Right cardiac atrium (tissue), 5 donors: ENCODE results near the gene C8A. TPM values are rescaled to one million over a fixed set of nuclear protein-coding genes. Genes with fewer than 3 reads are reported as not detected.

Source experiments
- ATAC-seq, 2 donors: fragments of 200-7000 bp; cut with Tn5 transposase; one replicate each; pipeline versions ENCODE4 v1.8.0 to v1.9.1; 2020; ENCODE audit warnings: moderate library complexity in 2 of 2, mild to moderate bottlenecking in 1 of 2
- DNase-seq, 3 donors: peaks; one replicate each; pipeline ENCODE4 v3.0.0-alpha.2; 2020
- H3K27ac ChIP-seq: one replicate; pipeline ENCODE4 v1.5.1; 2013; ENCODE audit warnings: mild to moderate bottlenecking, low read length, control low read depth, moderate library complexity
- H3K27me3 ChIP-seq: one replicate; pipeline ENCODE4 v1.6.1; 2013; ENCODE audit not compliant: control insufficient read depth, insufficient read depth
- H3K4me1 ChIP-seq: one replicate; pipeline ENCODE4 v1.6.1; 2013; ENCODE audit warnings: low read length; ENCODE audit not compliant: control insufficient read depth, insufficient read depth
- H3K4me3 ChIP-seq: one replicate; pipeline ENCODE4 v1.5.1; 2013; ENCODE audit warnings: low read length, control low read depth
- H3K9me3 ChIP-seq: one replicate; pipeline ENCODE4 v1.6.1; 2013; ENCODE audit warnings: low read length; ENCODE audit not compliant: control insufficient read depth
- WGBS: extraction: QIAGEN DNeasy Blood & Tissue Kit; methylation state at CpG from one replicate; pipeline ENCODE4 v1.1.7; 2013; 5-methylcytosine and 5-hydroxymethylcytosine counted together
- intact Hi-C, 4 donors: fragments of 100-400 bp; cut with DNase I; formaldehyde crosslinking; loops; one replicate each; pipeline versions ENCODE4 v1.11.0 to v1.14.0; 2022 to 2023
- polyA plus RNA-seq: library from polyadenylated mRNA; stranded (reverse); fragments of 200-250 nt; gene quantifications from one replicate; pipeline ENCODE4 v1.2.3, GENCODE V29; 2013
- total RNA-seq, 4 donors: library from RNA; stranded (reverse); fragmentation: NEBNext Ultra II Directional; extraction: Animal tissue kit (Norgen Biotek cat#: 25700); gene quantifications; one replicate each; pipeline ENCODE4 v1.2.1, GENCODE V29; 2021
- donor health status: healthy with polysubstance abuse.
- donor health status: DM: no; HTN: yes; CAD: no.
- donor health status: DM: no; HTN: no; CAD: no.
- donor health status: DM: no; HTN: yes; CAD: no; lungs with severe emphysema.
- donor health status: DM: yes; HTN: yes; CAD: no.

The C8A gene
- total and polyA plus RNA-seq, 5 donors = not detected

- 82% methylated on average over 8 of the region's 8 CpGs for WGBS
- intact Hi-C loops = no loop called here
- Histone ChIP-seq H3K4me3 (no peak overlapping the region), H3K4me1 (no peaks in the 10 kb centered on the region), H3K27ac (no peak overlapping the region), H3K9me3 (no peaks in the 10 kb centered on the region), H3K27me3 (no peaks in the 10 kb centered on the region)
- ATAC-seq = no peak
- DNase-seq = no peak
Observed at GRCh38 chr1:56952501-56952900, 97.9 kb downstream of the C8A start.

- Histone ChIP-seq H3K4me1 (no peaks in the 10 kb centered on the region), H3K4me3 (no peak overlapping the region), H3K9me3 (no peaks in the 10 kb centered on the region), H3K27ac (no peak overlapping the region), H3K27me3 (no peaks in the 10 kb centered on the region)
- WGBS = 32% methylated on average over 5 of the region's 5 CpGs
- DNase-seq = no peak
- intact Hi-C loops = no loop called here
- ATAC-seq = no peak
Observed at GRCh38 chr1:56953386-56953785, 98.8 kb downstream of the C8A start.

GRCh38 chr1:56954664-56955063 lies 100.1 kb downstream of the C8A start:
- intact Hi-C loops = no loop called here
- DNase-seq (no peak), ATAC-seq (no peak)
- WGBS = 82% methylated on average over 1 of the region's 1 CpG
- H3K27me3 ChIP-seq = no peaks in the 10 kb centered on the region
- H3K4me3 ChIP-seq = no peak overlapping the region
- H3K9me3 ChIP-seq = no peaks in the 10 kb centered on the region
- H3K27ac ChIP-seq = no peak overlapping the region
- no peaks in the 10 kb centered on the region for H3K4me1 ChIP-seq

- no peak overlapping the region for H3K27ac ChIP-seq
- H3K27me3 ChIP-seq = no peaks in the 10 kb centered on the region
- H3K4me1 ChIP-seq = no peaks in the 10 kb centered on the region
- intact Hi-C loops = no loop called here
- ATAC-seq = no peak
- no peaks in the 10 kb centered on the region for H3K9me3 ChIP-seq
- H3K4me3 ChIP-seq = no peak overlapping the region
- no peak for DNase-seq
- 26% methylated on average over 3 of the region's 3 CpGs for WGBS
Observed at GRCh38 chr1:56957931-56958330, 103.3 kb downstream of the C8A start.

- no peaks in the 10 kb centered on the region for H3K4me1 ChIP-seq
- ATAC-seq (no peak), DNase-seq (no peak)
- no peak overlapping the region for H3K4me3 ChIP-seq
- H3K27ac ChIP-seq = no peak overlapping the region
- no peaks in the 10 kb centered on the region for H3K9me3 ChIP-seq
- H3K27me3 ChIP-seq = no peaks in the 10 kb centered on the region
- intact Hi-C loops = no loop called here
- WGBS = 45% methylated on average over 2 of the region's 2 CpGs
Observed at GRCh38 chr1:56958526-56958925, 103.9 kb downstream of the C8A start.

- H3K4me3 ChIP-seq = no peak overlapping the region
- H3K4me1 ChIP-seq = no peaks in the 10 kb centered on the region
- no peaks in the 10 kb centered on the region for H3K9me3 ChIP-seq
- ATAC-seq (no peak), DNase-seq (no peak)
- intact Hi-C loops = no loop called here
- 74% methylated on average over 10 of the region's 10 CpGs for WGBS
- no peaks in the 10 kb centered on the region for H3K27me3 ChIP-seq
- H3K27ac ChIP-seq = no peak overlapping the region
Observed at GRCh38 chr1:56961426-56961825, 106.8 kb downstream of the C8A start.

- H3K27ac ChIP-seq = no peak overlapping the region
- H3K27me3 ChIP-seq = no peaks in the 10 kb centered on the region
- DNase-seq (no peak), ATAC-seq (no peak)
- no peak overlapping the region for H3K4me3 ChIP-seq
- intact Hi-C loops = no loop called here
- H3K9me3 ChIP-seq = no peaks in the 10 kb centered on the region
- no peaks in the 10 kb centered on the region for H3K4me1 ChIP-seq
- WGBS = 83% methylated on average over 4 of the region's 4 CpGs
Observed at GRCh38 chr1:56963667-56964066, 109.1 kb downstream of the C8A start.

- Histone ChIP-seq H3K4me3 (no peak overlapping the region), H3K27me3 (no peaks in the 10 kb centered on the region), H3K27ac (no peak overlapping the region), H3K9me3 (no peaks in the 10 kb centered on the region), H3K4me1 (no peaks in the 10 kb centered on the region)
- WGBS = 86% methylated on average over 9 of the region's 9 CpGs
- intact Hi-C loops = no loop called here
- no peak for DNase-seq
- no peak for ATAC-seq
Observed at GRCh38 chr1:56964349-56965017, 109.9 kb downstream of the C8A start.

GRCh38 chr1:56965191-56965590 lies 110.6 kb downstream of the C8A start:
- no peaks in the 10 kb centered on the region for H3K9me3 ChIP-seq
- ATAC-seq (no peak), DNase-seq (no peak)
- no peak overlapping the region for H3K27ac ChIP-seq
- intact Hi-C loops = no loop called here
- H3K27me3 ChIP-seq = no peaks in the 10 kb centered on the region
- H3K4me3 ChIP-seq = no peak overlapping the region
- 69% methylated on average over 3 of the region's 3 CpGs for WGBS
- no peaks in the 10 kb centered on the region for H3K4me1 ChIP-seq

GRCh38 chr1:56965916-56966697 lies 111.5 kb downstream of the C8A start, which contains the start of gene C8B:
Gene C8B (minus strand): TSS chr1:56966015. CDS start chr1:56965948, 67 bp downstream.
- H3K27me3 ChIP-seq = no peaks in the 10 kb centered on the region
- WGBS = 86% methylated on average over 3 of the region's 3 CpGs
- DNase-seq (no peak), ATAC-seq (no peak)
- no peaks in the 10 kb centered on the region for H3K9me3 ChIP-seq
- H3K4me3 ChIP-seq = no peak within 1 kb of the TSS
- H3K27ac ChIP-seq = no peak within 1 kb of the TSS
- H3K4me1 ChIP-seq = no peaks in the 10 kb centered on the region
- intact Hi-C loops = no loop called here

- Histone ChIP-seq H3K27ac (no peak overlapping the region), H3K9me3 (no peaks in the 10 kb centered on the region), H3K4me1 (no peaks in the 10 kb centered on the region), H3K27me3 (no peaks in the 10 kb centered on the region), H3K4me3 (no peak overlapping the region)
- no peak for DNase-seq
- ATAC-seq = no peak
- 93% methylated on average over 1 of the region's 1 CpG for WGBS
- intact Hi-C loops = no loop called here
Observed at GRCh38 chr1:56966698-56966999, 112.1 kb downstream of the C8A start.
